Stimulated activated CD4-positive, alpha-beta T cell treated with anti-CD3 and anti-CD28 coated beads, Interleukin-12 subunit alpha, Interleukin-12 subunit beta, amount 100 ng/mL, for 4 hours (primary cell): ENCODE measurements around the gene AP2A2.

Experiments
- DNase-seq: peaks from one replicate; pipeline ENCODE4 v3.0.0-alpha.2; 2020

AP2A2 gene

GRCh38 chr11:1044160-1044559 lies 118.5 kb downstream of the AP2A2 start:
- no peak for DNase-seq

GRCh38 chr11:1047595-1048156 lies 122.0 kb downstream of the AP2A2 start:
- no peak for DNase-seq

GRCh38 chr11:1048375-1049070 lies 122.9 kb downstream of the AP2A2 start:
- DNase-seq: no peak

- no peak for DNase-seq
Observed at GRCh38 chr11:1049071-1049405, 123.4 kb downstream of the AP2A2 start.

GRCh38 chr11:1049431-1049891 lies 123.8 kb downstream of the AP2A2 start:
- DNase-seq: no peak

- DNase-seq: no peak
Observed at GRCh38 chr11:1049911-1050580, 124.4 kb downstream of the AP2A2 start.

- peak; percentile 68 for DNase-seq
Observed at GRCh38 chr11:1050581-1051355, 125.1 kb downstream of the AP2A2 start.

- DNase-seq: no peak
Observed at GRCh38 chr11:1051356-1052132, 125.9 kb downstream of the AP2A2 start.

- DNase-seq: no peak
Observed at GRCh38 chr11:1052133-1053011, 126.7 kb downstream of the AP2A2 start.

- no peak for DNase-seq
Observed at GRCh38 chr11:1053121-1053901, 127.6 kb downstream of the AP2A2 start.

GRCh38 chr11:1054143-1055108 lies 128.8 kb downstream of the AP2A2 start:
- DNase-seq: no peak

GRCh38 chr11:1055109-1055703 lies 129.5 kb downstream of the AP2A2 start:
- no peak for DNase-seq

- no peak for DNase-seq
Observed at GRCh38 chr11:1055990-1056771, 130.5 kb downstream of the AP2A2 start.

- no peak for DNase-seq
Observed at GRCh38 chr11:1057806-1058205, 132.1 kb downstream of the AP2A2 start.

- DNase-seq: no peak
Observed at GRCh38 chr11:1059759-1060158, 134.1 kb downstream of the AP2A2 start.

- no peak for DNase-seq
Observed at GRCh38 chr11:1060410-1060809, 134.7 kb downstream of the AP2A2 start.

GRCh38 chr11:1060852-1061616 lies 135.4 kb downstream of the AP2A2 start:
- no peak for DNase-seq
